ENCODE data around the gene NUPR1.
"Not testable (repeated sequence)": the region's sequence is repeated elsewhere in the genome, so short reads cannot be mapped to it uniquely, and the experiment has no call there.

NUPR1 gene

GRCh38 chr16:28569968-28570752 is 31.4 kb upstream of the NUPR1 start:
- H3K79me2 ChIP-seq (ENCODE audit: low read length), result 0 out of 2 replicates have a peak, but pooled peaks cover 3% of the 10 kb centered on the region
- H3K36me3 ChIP-seq (replicated peaks; ENCODE audit: insufficient read depth, low read length), result no peaks in the 10 kb centered on the region

GRCh38 chr16:28569021-28569420 is 30.2 kb upstream of the NUPR1 start:
- Histone ChIP-seq H3K9me3 (replicated peaks; ENCODE audit: insufficient read depth, low read length) (no peaks in the 10 kb centered on the region), H3K4me2 (ENCODE audit: low read depth, low read length) (no peak overlapping the region), H4K20me1 (ENCODE audit: insufficient read depth, low read length) (no peaks in the 10 kb centered on the region), H2AFZ (ENCODE audit: low read length) (no peak overlapping the region), H3K9me2 (replicated peaks; ENCODE audit: insufficient read depth, low read length) (no peaks in the 10 kb centered on the region), H3K27ac (ENCODE audit: low read length) (no peak overlapping the region), H3K4me3 (ENCODE audit: low read length) (no peak overlapping the region), H3K4me1 (ENCODE audit: low read length) (no peaks in the 10 kb centered on the region), H3K9ac (ENCODE audit: low read length) (no peak overlapping the region), H3K36me3 (replicated peaks; ENCODE audit: insufficient read depth, low read length) (no peaks in the 10 kb centered on the region), H3K27me3 (replicated peaks; ENCODE audit: insufficient read depth, low read length) (no peaks in the 10 kb centered on the region), H3F3A (ENCODE audit: insufficient read depth, low read length) (no peaks in the 10 kb centered on the region), H3K79me2 (ENCODE audit: low read length) (peaks cover 8% of the 10 kb centered on the region)
- no peak for DNase-seq
- no peak for TF ChIP-seq EZH2 (optimal IDR thresholded peaks at IDR 0.05; ENCODE audit: low read depth, low read length)
- no peak for TF ChIP-seq EZH2phosphoT487 (IDR thresholded peaks at IDR 0.05; ENCODE audit: low read length)
- no peak for TF ChIP-seq CTCF (IDR thresholded peaks at IDR 0.05; ENCODE audit: low read length)

More at GRCh38 chr16:28569968-28570752, 31.4 kb upstream of the NUPR1 start:
- H2AFZ ChIP-seq (ENCODE audit: low read length), result no peak overlapping the region
- TF ChIP-seq EZH2 (optimal IDR thresholded peaks at IDR 0.05; ENCODE audit: low read depth, low read length), result no peak
- no peak for TF ChIP-seq CTCF (IDR thresholded peaks at IDR 0.05; ENCODE audit: low read length)
- no peak for TF ChIP-seq EZH2phosphoT487 (IDR thresholded peaks at IDR 0.05; ENCODE audit: low read length)
- H3K9me3 ChIP-seq (replicated peaks; ENCODE audit: insufficient read depth, low read length), result no peaks in the 10 kb centered on the region
- no peak overlapping the region for H3K4me2 ChIP-seq (ENCODE audit: low read depth, low read length)
- no peaks in the 10 kb centered on the region for H3K4me1 ChIP-seq (ENCODE audit: low read length)
- no peak overlapping the region for H3K4me3 ChIP-seq (ENCODE audit: low read length)
- no peaks in the 10 kb centered on the region for H3F3A ChIP-seq (ENCODE audit: insufficient read depth, low read length)
- H3K9ac ChIP-seq (ENCODE audit: low read length), result no peak overlapping the region
- no peak for DNase-seq
- H3K27me3 ChIP-seq (replicated peaks; ENCODE audit: insufficient read depth, low read length), result no peaks in the 10 kb centered on the region
- H3K9me2 ChIP-seq (replicated peaks; ENCODE audit: insufficient read depth, low read length), result no peaks in the 10 kb centered on the region
- no peaks in the 10 kb centered on the region for H4K20me1 ChIP-seq (ENCODE audit: insufficient read depth, low read length)
- no peak overlapping the region for H3K27ac ChIP-seq (ENCODE audit: low read length)

GRCh38 chr16:28567292-28567691 is 28.5 kb upstream of the NUPR1 start:
- Histone ChIP-seq H3K27ac (ENCODE audit: low read length) (no peak overlapping the region), H3K4me3 (ENCODE audit: low read length) (no peak overlapping the region), H3K9me3 (replicated peaks; ENCODE audit: insufficient read depth, low read length) (no peaks in the 10 kb centered on the region), H2AFZ (ENCODE audit: low read length) (no peak overlapping the region), H4K20me1 (ENCODE audit: insufficient read depth, low read length) (no peaks in the 10 kb centered on the region), H3K79me2 (ENCODE audit: low read length) (peaks cover 11% of the 10 kb centered on the region), H3F3A (ENCODE audit: insufficient read depth, low read length) (no peaks in the 10 kb centered on the region), H3K9ac (ENCODE audit: low read length) (no peak overlapping the region), H3K4me2 (ENCODE audit: low read depth, low read length) (no peak overlapping the region), H3K4me1 (ENCODE audit: low read length) (no peaks in the 10 kb centered on the region), H3K27me3 (replicated peaks; ENCODE audit: insufficient read depth, low read length) (no peaks in the 10 kb centered on the region), H3K36me3 (replicated peaks; ENCODE audit: insufficient read depth, low read length) (no peaks in the 10 kb centered on the region), H3K9me2 (replicated peaks; ENCODE audit: insufficient read depth, low read length) (no peaks in the 10 kb centered on the region)
- no peak for DNase-seq
- TF ChIP-seq CTCF (IDR thresholded peaks at IDR 0.05; ENCODE audit: low read length) (no peak), EZH2 (optimal IDR thresholded peaks at IDR 0.05; ENCODE audit: low read depth, low read length) (no peak), EZH2phosphoT487 (IDR thresholded peaks at IDR 0.05; ENCODE audit: low read length) (no peak)

- H3K4me1 ChIP-seq (ENCODE audit: low read length); H3K4me3 ChIP-seq (ENCODE audit: low read length); H3K27ac ChIP-seq (ENCODE audit: low read length); DNase-seq; H3K4me2 ChIP-seq (ENCODE audit: low read depth, low read length); H3K27me3 ChIP-seq (replicated peaks; ENCODE audit: insufficient read depth, low read length); H4K20me1 ChIP-seq (ENCODE audit: insufficient read depth, low read length); H3K36me3 ChIP-seq (replicated peaks; ENCODE audit: insufficient read depth, low read length); H2AFZ ChIP-seq (ENCODE audit: low read length); H3K9me2 ChIP-seq (replicated peaks; ENCODE audit: insufficient read depth, low read length); H3F3A ChIP-seq (ENCODE audit: insufficient read depth, low read length); H3K9me3 ChIP-seq (replicated peaks; ENCODE audit: insufficient read depth, low read length); H3K9ac ChIP-seq (ENCODE audit: low read length): not testable (repeated sequence)
- H3K79me2 ChIP-seq (ENCODE audit: low read length), result peaks cover 11% of the 10 kb centered on the region
Measured at GRCh38 chr16:28566233-28566925, 27.6 kb upstream of the NUPR1 start.

Measured in MM.1S (cell line).